Smooth muscle cell (in vitro differentiated cells): ENCODE results near the gene NXPE2. TPM values are rescaled to one million over a fixed set of nuclear protein-coding genes. Genes with fewer than 3 reads are reported as not detected.

Experiments used
- DNase-seq: peaks from one replicate; lab custom pipeline; 2025; ENCODE audit not compliant: unreplicated experiment; lab: John Stamatoyannopoulos, UW
- H2AFZ ChIP-seq: fragments of 200-600 bp; sonication (generic); 2 replicates; pipeline ENCODE4 v1.6.0; 2016; ENCODE audit warnings: antibody characterized with exemption, low read depth, mild to moderate bottlenecking
- H3F3A ChIP-seq: fragments of 200-600 bp; sonication (generic); 2 replicates; pipeline ENCODE4 v1.6.0; 2017; ENCODE audit warnings: antibody characterized with exemption, low read depth
- H3K27ac ChIP-seq: fragments of 200-600 bp; sonication (generic); 2 replicates; pipeline ENCODE4 v1.5.1; 2016; ENCODE audit warnings: low read depth, mild to moderate bottlenecking
- H3K27me3 ChIP-seq: fragments of 200-600 bp; sonication (generic); 2 replicates; pipeline ENCODE4 v1.6.1; 2016; ENCODE audit warnings: low read depth, mild to moderate bottlenecking
- H3K36me3 ChIP-seq: fragments of 200-600 bp; sonication (generic); 2 replicates; pipeline ENCODE4 v1.5.1; 2016; ENCODE audit warnings: low read depth
- H3K4me1 ChIP-seq: fragments of 200-600 bp; sonication (generic); 2 replicates; pipeline ENCODE4 v1.5.1; 2016; ENCODE audit warnings: low read depth
- H3K4me2 ChIP-seq: fragments of 200-600 bp; sonication (generic); 2 replicates; pipeline ENCODE4 v1.6.0; 2016; ENCODE audit warnings: mild to moderate bottlenecking
- H3K4me3 ChIP-seq: fragments of 200-600 bp; sonication (generic); 2 replicates; pipeline ENCODE4 v1.5.1; 2016; ENCODE audit warnings: mild to moderate bottlenecking
- H3K79me2 ChIP-seq: fragments of 200-600 bp; sonication (generic); 2 replicates; pipeline ENCODE4 v1.6.0; 2016; ENCODE audit warnings: low read depth, mild to moderate bottlenecking
- H3K9ac ChIP-seq: fragments of 200-600 bp; sonication (generic); 2 replicates; pipeline ENCODE4 v1.6.0; 2016; ENCODE audit warnings: low read depth
- H3K9me3 ChIP-seq: fragments of 200-600 bp; sonication (generic); replicated peaks from 2 replicates; pipeline ENCODE4 v1.5.1; 2016; ENCODE audit warnings: low read depth
- H4K20me1 ChIP-seq: fragments of 200-600 bp; sonication (generic); 2 replicates; pipeline ENCODE4 v1.6.0; 2016; ENCODE audit warnings: low read depth
- WGBS: methylation state at CpG from one replicate; pipeline ENCODE4 v1.1.7; 2016; ENCODE audit warnings: low lambda C conversion rate; 5-methylcytosine and 5-hydroxymethylcytosine counted together
- polyA plus RNA-seq: library from polyadenylated mRNA; unstranded; fragments of >200 nt; fragmentation: Nextera tagmentation; extraction: Ambion mirVana; gene quantifications from 2 replicates; pipeline ENCODE4 v1.2.1, GENCODE V29; 2016
- total RNA-seq: library from RNA; depleted of rRNA; stranded (reverse); fragments of >200 nt; gene quantifications from 2 replicates; pipeline ENCODE4 v1.2.3, GENCODE V29; 2014
- TF ChIP-seq, protein P1 (sequence below): fragments of 200-600 bp; sonication (generic); IDR thresholded peaks from 2 replicates; pipeline ENCODE4 v1.5.1; 2017; ENCODE audit warnings: borderline replicate concordance, mild to moderate bottlenecking, antibody characterized with exemption; ENCODE audit not compliant: insufficient read depth, poor library complexity, severe bottlenecking

The NXPE2 gene
- total and polyA plus RNA-seq, 2 experiments from 2014 or later = 0.08 to 0.31 TPM

DNA sequence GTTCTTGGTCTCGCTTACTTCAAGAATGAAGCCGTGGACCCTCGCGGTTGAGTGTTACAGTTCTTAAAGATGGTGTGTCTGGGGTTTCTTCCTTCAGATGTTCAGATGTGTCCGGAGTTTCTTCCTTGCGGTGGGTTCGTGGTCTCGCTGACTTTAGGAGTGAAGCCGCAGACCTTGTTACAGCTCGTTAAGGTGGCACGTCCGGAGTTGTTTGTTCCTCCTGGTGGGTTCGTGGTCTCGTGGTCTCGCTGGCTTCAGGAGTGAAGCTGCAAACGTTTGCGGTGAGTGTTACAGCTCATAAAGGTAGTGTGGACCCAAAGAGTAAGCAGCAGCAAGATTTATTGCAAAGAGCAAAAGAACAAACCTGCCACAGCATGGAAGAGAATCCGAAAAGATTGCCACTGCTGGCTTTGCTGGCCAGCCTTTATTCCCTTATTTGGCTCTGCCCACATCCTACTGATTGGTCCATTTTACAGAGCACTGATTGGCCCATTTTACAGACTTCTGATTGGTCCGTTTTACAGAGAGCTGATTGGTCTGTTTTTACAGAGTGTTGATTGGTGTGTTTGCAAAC is 27.1 kb upstream of the NXPE2 start:
- no peaks in the 10 kb centered on the region for H3K79me2 ChIP-seq
- no peaks in the 10 kb centered on the region for H3K4me1 ChIP-seq
- 97% methylated on average over 19 of the region's 19 CpGs for WGBS
- TF ChIP-seq, protein P1, sequence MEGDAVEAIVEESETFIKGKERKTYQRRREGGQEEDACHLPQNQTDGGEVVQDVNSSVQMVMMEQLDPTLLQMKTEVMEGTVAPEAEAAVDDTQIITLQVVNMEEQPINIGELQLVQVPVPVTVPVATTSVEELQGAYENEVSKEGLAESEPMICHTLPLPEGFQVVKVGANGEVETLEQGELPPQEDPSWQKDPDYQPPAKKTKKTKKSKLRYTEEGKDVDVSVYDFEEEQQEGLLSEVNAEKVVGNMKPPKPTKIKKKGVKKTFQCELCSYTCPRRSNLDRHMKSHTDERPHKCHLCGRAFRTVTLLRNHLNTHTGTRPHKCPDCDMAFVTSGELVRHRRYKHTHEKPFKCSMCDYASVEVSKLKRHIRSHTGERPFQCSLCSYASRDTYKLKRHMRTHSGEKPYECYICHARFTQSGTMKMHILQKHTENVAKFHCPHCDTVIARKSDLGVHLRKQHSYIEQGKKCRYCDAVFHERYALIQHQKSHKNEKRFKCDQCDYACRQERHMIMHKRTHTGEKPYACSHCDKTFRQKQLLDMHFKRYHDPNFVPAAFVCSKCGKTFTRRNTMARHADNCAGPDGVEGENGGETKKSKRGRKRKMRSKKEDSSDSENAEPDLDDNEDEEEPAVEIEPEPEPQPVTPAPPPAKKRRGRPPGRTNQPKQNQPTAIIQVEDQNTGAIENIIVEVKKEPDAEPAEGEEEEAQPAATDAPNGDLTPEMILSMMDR = no peak
- no peaks in the 10 kb centered on the region for H3K9me3 ChIP-seq
- H2AFZ ChIP-seq = no peak overlapping the region
- H3K9ac ChIP-seq = no peak overlapping the region
- no peaks in the 10 kb centered on the region for H4K20me1 ChIP-seq
- H3K36me3 ChIP-seq = no peaks in the 10 kb centered on the region
- no peaks in the 10 kb centered on the region for H3K27me3 ChIP-seq
- H3K4me3 ChIP-seq = no peak overlapping the region
- no peaks in the 10 kb centered on the region for H3F3A ChIP-seq
- DNase-seq = no peak
- H3K4me2 ChIP-seq = no peak overlapping the region
- H3K27ac ChIP-seq = no peak overlapping the region

DNA sequence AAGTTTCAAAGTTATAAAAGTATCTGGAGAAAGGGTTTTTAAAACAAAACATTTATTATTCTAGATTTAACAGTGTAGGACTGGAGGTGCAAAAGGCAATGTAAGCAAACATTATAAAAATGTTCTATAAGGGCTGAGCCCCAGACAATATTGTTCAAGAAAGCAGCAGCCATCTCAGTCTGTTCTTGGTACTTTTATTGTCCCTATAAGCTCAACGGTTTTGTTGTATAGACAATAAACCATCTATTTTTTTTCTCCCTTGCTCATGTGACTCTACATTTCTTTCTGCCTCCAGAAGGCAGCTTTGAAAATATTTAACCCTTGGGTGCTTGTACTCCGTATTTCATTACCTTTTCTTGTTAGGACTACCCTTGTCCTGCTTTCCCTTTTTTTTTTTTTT is 25.2 kb upstream of the NXPE2 start:
- Histone ChIP-seq H3K27me3 (no peaks in the 10 kb centered on the region), H3K79me2 (no peaks in the 10 kb centered on the region), H3K27ac (no peak overlapping the region), H3F3A (no peaks in the 10 kb centered on the region), H4K20me1 (no peaks in the 10 kb centered on the region), H3K4me2 (no peak overlapping the region), H3K4me1 (no peaks in the 10 kb centered on the region), H3K36me3 (no peaks in the 10 kb centered on the region), H3K9ac (no peak overlapping the region), H2AFZ (no peak overlapping the region), H3K9me3 (no peaks in the 10 kb centered on the region), H3K4me3 (no peak overlapping the region)
- TF ChIP-seq, protein P1 = no peak
- DNase-seq = no peak
- WGBS = 85% methylated on average over 2 of the region's 2 CpGs

DNA sequence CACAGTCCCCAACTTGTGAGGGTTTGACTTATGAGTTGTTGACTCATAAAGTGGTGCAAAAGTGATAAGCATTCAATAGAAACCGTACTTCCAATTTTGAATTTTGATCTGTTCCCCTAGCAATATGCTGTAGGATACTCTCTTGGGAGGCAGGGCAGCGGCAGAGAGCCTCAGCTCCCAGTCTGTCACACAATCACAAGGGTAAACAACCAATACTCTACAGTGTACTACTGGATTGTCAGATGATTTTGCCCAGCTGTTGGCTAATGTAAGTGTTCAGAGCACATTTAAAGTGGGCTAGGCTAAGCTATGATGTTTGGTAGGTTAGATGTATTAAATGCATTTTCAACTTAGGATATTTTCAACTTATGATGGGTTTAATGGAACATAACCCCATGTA is 13.7 kb upstream of the NXPE2 start:
- Histone ChIP-seq H3K9ac (no peak overlapping the region), H3K36me3 (no peaks in the 10 kb centered on the region), H3K4me1 (no peaks in the 10 kb centered on the region), H2AFZ (no peak overlapping the region), H3K4me3 (no peak overlapping the region), H3K9me3 (no peaks in the 10 kb centered on the region), H4K20me1 (no peaks in the 10 kb centered on the region), H3F3A (no peaks in the 10 kb centered on the region), H3K79me2 (no peaks in the 10 kb centered on the region), H3K27ac (no peak overlapping the region), H3K27me3 (no peaks in the 10 kb centered on the region), H3K4me2 (no peak overlapping the region)
- DNase-seq = no peak
- 90% methylated on average over 2 of the region's 2 CpGs for WGBS
- TF ChIP-seq, protein P1 = no peak

DNA sequence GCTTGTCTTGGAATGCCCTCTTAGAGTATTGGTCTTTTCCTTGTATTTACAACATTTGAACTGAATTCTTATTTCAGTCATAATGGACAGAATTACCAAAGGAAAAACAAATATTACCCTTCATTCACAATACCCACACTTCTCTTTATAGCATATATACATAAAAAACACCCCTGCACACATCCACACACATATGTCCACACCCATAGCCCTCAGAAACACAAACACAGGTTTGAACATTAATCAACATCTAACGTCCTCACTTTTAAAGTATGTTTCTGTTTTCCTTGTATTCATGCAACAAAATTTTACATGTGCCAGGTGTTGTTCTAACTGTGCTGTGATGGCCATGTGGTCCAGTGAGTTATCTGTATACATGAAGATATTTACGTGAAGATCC is 11.6 kb upstream of the NXPE2 start:
- Histone ChIP-seq H3K4me2 (no peak overlapping the region), H3K4me1 (no peaks in the 10 kb centered on the region), H4K20me1 (no peaks in the 10 kb centered on the region), H3F3A (no peaks in the 10 kb centered on the region), H3K27ac (no peak overlapping the region), H3K79me2 (no peaks in the 10 kb centered on the region), H3K4me3 (no peak overlapping the region), H3K27me3 (no peaks in the 10 kb centered on the region), H2AFZ (no peak overlapping the region), H3K9me3 (no peaks in the 10 kb centered on the region), H3K36me3 (no peaks in the 10 kb centered on the region), H3K9ac (no peak overlapping the region)
- no peak for DNase-seq
- TF ChIP-seq, protein P1 = no peak
- 85% methylated on average over 2 of the region's 2 CpGs for WGBS
